Skeletal muscle satellite cell (primary cell): ENCODE data around the gene ARGLU1.
A peak's percentile ranks its signal among the peaks of the same experiment; 100 is the strongest.

Experiments
- H3K27me3 ChIP-seq: 2 replicates; pipeline ENCODE4 v1.7.0; 2013; ENCODE audit warnings: low read length; ENCODE audit not compliant: control insufficient read depth, insufficient read depth
- H3K36me3 ChIP-seq: 2 replicates; pipeline ENCODE4 v1.7.0; 2013; ENCODE audit warnings: mild to moderate bottlenecking, control low read depth, low read length; ENCODE audit not compliant: insufficient read depth
- H3K4me1 ChIP-seq: 2 replicates; pipeline ENCODE4 v1.7.0; 2013; ENCODE audit warnings: low read length; ENCODE audit not compliant: control insufficient read depth, insufficient read depth
- H3K4me2 ChIP-seq: 2 replicates; pipeline ENCODE4 v1.7.0; 2013; ENCODE audit warnings: mild to moderate bottlenecking, low read length
- H3K4me3 ChIP-seq: 2 replicates; pipeline ENCODE4 v1.7.0; 2013; ENCODE audit warnings: low read length
- H3K9ac ChIP-seq: 2 replicates; pipeline ENCODE4 v1.7.0; 2013; ENCODE audit warnings: mild to moderate bottlenecking, low read depth, low read length, moderate library complexity
- H3K9me3 ChIP-seq: replicated peaks from 2 replicates; pipeline ENCODE4 v1.7.0; 2013; ENCODE audit warnings: mild to moderate bottlenecking, control low read depth, low read length

Gene ARGLU1

GRCh38 chr13:106599875-106600797, 32.2 kb upstream of the ARGLU1 start:
- H3K36me3 ChIP-seq, result no peaks in the 10 kb centered on the region
- H3K9me3 ChIP-seq, result no peaks in the 10 kb centered on the region
- H3K4me1 ChIP-seq, result peaks cover 12% of the 10 kb centered on the region
- peaks cover 7% of the 10 kb centered on the region for H3K27me3 ChIP-seq
- H3K4me3 ChIP-seq, result no peak overlapping the region
- peak overlapping the region; percentile 29 for H3K4me2 ChIP-seq
- H3K9ac ChIP-seq, result no peak overlapping the region

- Histone ChIP-seq H3K9me3 (no peaks in the 10 kb centered on the region), H3K27me3 (peaks cover 3% of the 10 kb centered on the region), H3K9ac (no peak overlapping the region), H3K4me1 (peaks cover 12% of the 10 kb centered on the region), H3K36me3 (no peaks in the 10 kb centered on the region), H3K4me2 (no peak overlapping the region), H3K4me3 (no peak overlapping the region)
These were observed 29.9 kb upstream of the ARGLU1 start for GRCh38 chr13:106597749-106598395.

GRCh38 chr13:106597186-106597585, 29.2 kb upstream of the ARGLU1 start:
- H3K9me3 ChIP-seq, result no peaks in the 10 kb centered on the region
- no peaks in the 10 kb centered on the region for H3K36me3 ChIP-seq
- H3K9ac ChIP-seq, result no peak overlapping the region
- H3K4me3 ChIP-seq, result no peak overlapping the region
- peaks cover 3% of the 10 kb centered on the region for H3K27me3 ChIP-seq
- peaks cover 12% of the 10 kb centered on the region for H3K4me1 ChIP-seq
- no peak overlapping the region for H3K4me2 ChIP-seq

- Histone ChIP-seq H3K4me2 (no peak overlapping the region), H3K9me3 (no peaks in the 10 kb centered on the region), H3K9ac (no peak overlapping the region), H3K27me3 (peaks cover 3% of the 10 kb centered on the region), H3K4me3 (no peak overlapping the region), H3K4me1 (peaks cover 12% of the 10 kb centered on the region), H3K36me3 (no peaks in the 10 kb centered on the region)
These were observed 28.5 kb upstream of the ARGLU1 start for GRCh38 chr13:106596275-106596937.

GRCh38 chr13:106595625-106596024, 27.7 kb upstream of the ARGLU1 start:
- H3K9ac ChIP-seq, result no peak overlapping the region
- no peaks in the 10 kb centered on the region for H3K9me3 ChIP-seq
- peaks cover 3% of the 10 kb centered on the region for H3K27me3 ChIP-seq
- no peak overlapping the region for H3K4me2 ChIP-seq
- peaks cover 8% of the 10 kb centered on the region for H3K4me1 ChIP-seq
- H3K36me3 ChIP-seq, result no peaks in the 10 kb centered on the region
- H3K4me3 ChIP-seq, result no peak overlapping the region

- Histone ChIP-seq H3K4me2 (no peak overlapping the region), H3K9ac (no peak overlapping the region), H3K27me3 (peaks cover 3% of the 10 kb centered on the region), H3K36me3 (no peaks in the 10 kb centered on the region), H3K9me3 (no peaks in the 10 kb centered on the region), H3K4me3 (no peak overlapping the region), H3K4me1 (peaks cover 1% of the 10 kb centered on the region)
These were observed 27.0 kb upstream of the ARGLU1 start for GRCh38 chr13:106594980-106595379.

GRCh38 chr13:106593132-106593531, 25.2 kb upstream of the ARGLU1 start:
- no peak overlapping the region for H3K9ac ChIP-seq
- H3K4me1 ChIP-seq, result no peaks in the 10 kb centered on the region
- H3K9me3 ChIP-seq, result no peaks in the 10 kb centered on the region
- H3K4me2 ChIP-seq, result no peak overlapping the region
- no peaks in the 10 kb centered on the region for H3K36me3 ChIP-seq
- peaks cover 1% of the 10 kb centered on the region for H3K27me3 ChIP-seq
- H3K4me3 ChIP-seq, result no peak overlapping the region

- H3K4me2 ChIP-seq, result no peak overlapping the region
These were observed 23.4 kb upstream of the ARGLU1 start for GRCh38 chr13:106591299-106591698.

GRCh38 chr13:106589716-106590115, 21.8 kb upstream of the ARGLU1 start:
- Histone ChIP-seq H3K4me3 (no peak overlapping the region), H3K36me3 (no peaks in the 10 kb centered on the region), H3K9ac (no peak overlapping the region), H3K9me3 (no peaks in the 10 kb centered on the region), H3K4me1 (no peaks in the 10 kb centered on the region), H3K27me3 (no peaks in the 10 kb centered on the region), H3K4me2 (no peak overlapping the region)

More at GRCh38 chr13:106591299-106591698, 23.4 kb upstream of the ARGLU1 start:
- no peak overlapping the region for H3K4me3 ChIP-seq
- H3K4me1 ChIP-seq, result no peaks in the 10 kb centered on the region
- no peaks in the 10 kb centered on the region for H3K27me3 ChIP-seq
- no peaks in the 10 kb centered on the region for H3K9me3 ChIP-seq
- H3K36me3 ChIP-seq, result no peaks in the 10 kb centered on the region
- no peak overlapping the region for H3K9ac ChIP-seq

- no peak overlapping the region for H3K4me2 ChIP-seq
- no peak overlapping the region for H3K9ac ChIP-seq
- H3K9me3 ChIP-seq, result no peaks in the 10 kb centered on the region
- H3K4me1 ChIP-seq, result no peaks in the 10 kb centered on the region
- H3K4me3 ChIP-seq, result no peak overlapping the region
- H3K36me3 ChIP-seq, result no peaks in the 10 kb centered on the region
- H3K27me3 ChIP-seq, result no peaks in the 10 kb centered on the region
These were observed 20.4 kb upstream of the ARGLU1 start for GRCh38 chr13:106588367-106588766.

- no peak overlapping the region for H3K4me3 ChIP-seq
- no peaks in the 10 kb centered on the region for H3K9me3 ChIP-seq
- no peaks in the 10 kb centered on the region for H3K4me1 ChIP-seq
- H3K9ac ChIP-seq, result no peak overlapping the region
- H3K4me2 ChIP-seq, result no peak overlapping the region
- H3K36me3 ChIP-seq, result no peaks in the 10 kb centered on the region
- H3K27me3 ChIP-seq, result no peaks in the 10 kb centered on the region
These were observed 19.9 kb upstream of the ARGLU1 start for GRCh38 chr13:106587787-106588186.
